HCT116 (cell line): ENCODE data around the gene CLN3.
"Not testable (repeated sequence)": the region's sequence is repeated elsewhere in the genome, so short reads cannot be mapped to it uniquely, and the experiment has no call there.

Source experiments
- CTCF ChIP-seq, 3 experiments: fragments of 200-600 bp in 1 of 3; sonication (generic) in 1 of 3; IDR thresholded peaks in 2 of 3; conservative IDR thresholded peaks in 1 of 3; 2 replicates each; pipeline ENCODE4 v1.5.1; 2012 to 2017; ENCODE audit warnings: low read depth in 2 of 3, low read length in 2 of 3, antibody characterized with exemption in 1 of 3, borderline replicate concordance in 1 of 3, control low read depth in 1 of 3, mild to moderate bottlenecking in 1 of 3, mixed read lengths in 1 of 3, mixed run types in 1 of 3, moderate library complexity in 1 of 3; ENCODE audit not compliant: insufficient read depth in 1 of 3
- EGR1 ChIP-seq: IDR thresholded peaks from 2 replicates; pipeline ENCODE4 v1.6.1; 2012; ENCODE audit warnings: low read depth
- POLR2A ChIP-seq: IDR thresholded peaks from 2 replicates; pipeline ENCODE4 v1.7.0; 2011; ENCODE audit warnings: borderline replicate concordance; ENCODE audit not compliant: insufficient read depth, insufficient read length; ENCODE audit errors: extremely low read depth

DNA sequence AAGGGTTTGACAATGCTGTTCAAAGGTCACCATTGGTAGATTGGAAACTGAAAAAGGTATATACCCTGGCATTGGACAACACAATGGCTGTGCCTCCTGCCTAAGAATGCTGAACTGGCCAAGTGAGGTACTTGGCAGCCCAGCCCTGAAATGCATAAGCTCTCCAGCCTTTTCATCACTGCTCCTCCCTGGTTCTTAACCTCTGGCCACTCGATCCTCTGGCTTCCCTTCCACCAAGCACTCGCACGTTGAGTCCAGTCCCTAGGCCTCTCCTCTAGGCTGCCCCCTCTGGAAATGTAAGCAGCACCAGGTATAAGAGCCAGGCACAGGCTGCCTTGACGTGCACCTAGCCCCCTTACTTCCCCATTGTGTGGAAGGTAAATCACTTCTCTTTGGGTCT is 45.5 kb downstream of the CLN3 start:
- TF ChIP-seq POLR2A; CTCF (IDR thresholded peaks at IDR 0.05 in 2 of 3, conservative IDR thresholded peaks at IDR 0.05 in 1 of 3; ENCODE audit: borderline replicate concordance in 1 of 3, insufficient read depth in 1 of 3, low read depth in 2 of 3, low read length in 2 of 3); EGR1: not testable (repeated sequence)
